Measurements from ENCODE around the gene TSR3. TPM values are rescaled to one million over a fixed set of nuclear protein-coding genes. Genes with fewer than 3 reads are reported as not detected.

Gene TSR3
- total and polyA plus RNA-seq, 9 donors, result 6.3 to 74.6 (median 40.7) TPM

GRCh38 chr16:1338855-1339675 lies 12.6 kb downstream of the TSR3 start:
- H3K27ac ChIP-seq, result no peak overlapping the region
- 57 to 65% (median 63%) methylated on average over 21 to 31 of the region's 31 CpGs for WGBS, 3 donors
- no peak for TF ChIP-seq POLR2A (IDR thresholded peaks at IDR 0.05)
- TF ChIP-seq CTCF (IDR thresholded peaks at IDR 0.05), result no peak
- TF ChIP-seq EP300 (IDR thresholded peaks at IDR 0.05), result no peak
- H3K9me3 ChIP-seq, result no peaks in the 10 kb centered on the region
- no peak for DNase-seq
- intact Hi-C loops (cut with DNase I), result no loop called here
- peaks cover 3% of the 10 kb centered on the region for H3K4me1 ChIP-seq (ENCODE audit: insufficient read depth)
- no peaks in the 10 kb centered on the region for H3K36me3 ChIP-seq
- no peaks in the 10 kb centered on the region for H3K27me3 ChIP-seq
- no peak overlapping the region for H3K4me3 ChIP-seq

- TF ChIP-seq EP300 (IDR thresholded peaks at IDR 0.05), result no peak
- Histone ChIP-seq H3K27ac (no peak overlapping the region), H3K27me3 (no peaks in the 10 kb centered on the region), H3K4me1 (ENCODE audit: insufficient read depth) (peaks cover 3% of the 10 kb centered on the region), H3K4me3 (no peak overlapping the region), H3K9me3 (no peaks in the 10 kb centered on the region), H3K36me3 (no peaks in the 10 kb centered on the region)
- no peak for DNase-seq
- WGBS, 3 donors, result 43 to 49% (median 47%) methylated on average over 7 to 30 of the region's 30 CpGs
- intact Hi-C loops (cut with DNase I), result no loop called here
Measured at GRCh38 chr16:1338119-1338730, 13.5 kb downstream of the TSR3 start.

DNA sequence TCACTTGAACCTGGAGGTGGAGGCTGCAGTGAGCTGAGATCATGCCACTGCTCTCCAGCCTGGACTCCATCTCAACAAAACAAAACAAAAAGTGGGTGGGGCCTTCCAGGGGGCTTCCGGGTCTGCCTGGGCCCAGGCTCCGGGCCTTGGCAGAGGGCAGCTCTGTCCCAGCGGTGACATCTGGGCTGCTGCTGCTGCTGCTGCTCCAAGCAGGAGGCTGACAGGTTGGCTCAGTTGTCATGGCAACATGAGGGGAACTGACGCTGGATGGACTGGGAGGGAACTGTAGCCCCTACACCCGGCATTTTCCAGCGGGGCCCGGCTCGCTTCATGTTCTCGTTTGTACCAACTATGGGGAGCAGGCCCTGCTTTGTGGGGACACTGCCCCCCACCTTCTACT lies 14.2 kb downstream of the TSR3 start:
- DNase-seq, result no peak
- no peaks in the 10 kb centered on the region for H3K9me3 ChIP-seq
- no peaks in the 10 kb centered on the region for H3K27me3 ChIP-seq
- H3K4me1 ChIP-seq (ENCODE audit: insufficient read depth), result no peaks in the 10 kb centered on the region
- H3K4me3 ChIP-seq, result no peak overlapping the region
- TF ChIP-seq POLR2A (IDR thresholded peaks at IDR 0.05), result no peak
- no peak for TF ChIP-seq CTCF (IDR thresholded peaks at IDR 0.05)
- no peak for TF ChIP-seq EP300 (IDR thresholded peaks at IDR 0.05)
- H3K27ac ChIP-seq, result no peak overlapping the region
- intact Hi-C loops (cut with DNase I), result no loop called here
- no peaks in the 10 kb centered on the region for H3K36me3 ChIP-seq
- WGBS, 3 donors, result 29 to 44% (median 32%) methylated on average over 7 to 9 of the region's 9 CpGs

DNA sequence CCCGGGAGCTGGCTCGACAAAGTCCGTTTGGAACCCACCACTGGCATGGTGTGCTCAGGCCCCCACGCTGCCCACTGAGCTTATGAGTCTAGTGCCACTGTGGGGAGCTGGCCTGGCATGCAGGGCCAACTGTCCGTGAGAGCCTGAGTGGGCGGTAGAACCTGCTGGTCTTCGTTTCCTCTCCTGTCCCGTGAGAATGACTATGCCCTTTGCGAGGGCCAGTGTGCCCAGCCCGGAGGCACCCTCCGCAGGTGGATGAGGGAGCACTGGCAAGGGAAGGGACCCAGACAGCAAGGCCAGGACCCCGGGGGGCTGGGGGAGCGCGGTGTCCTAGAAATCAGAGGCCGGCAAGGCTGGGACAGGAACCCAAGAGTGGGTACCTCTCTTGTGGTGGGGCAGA lies 15.1 kb downstream of the TSR3 start:
- Histone ChIP-seq H3K36me3 (no peaks in the 10 kb centered on the region), H3K4me3 (no peak overlapping the region), H3K9me3 (no peaks in the 10 kb centered on the region), H3K27ac (no peak overlapping the region), H3K27me3 (no peaks in the 10 kb centered on the region), H3K4me1 (ENCODE audit: insufficient read depth) (no peaks in the 10 kb centered on the region)
- TF ChIP-seq CTCF (IDR thresholded peaks at IDR 0.05), result no peak
- no peak for TF ChIP-seq EP300 (IDR thresholded peaks at IDR 0.05)
- TF ChIP-seq POLR2A (IDR thresholded peaks at IDR 0.05), result no peak
- DNase-seq, result no peak
- 61 to 63% (median 63%) methylated on average over 14 to 15 of the region's 15 CpGs for WGBS, 3 donors
- intact Hi-C loops (cut with DNase I), result no loop called here

GRCh38 chr16:1335996-1336395 lies 15.7 kb downstream of the TSR3 start:
- Histone ChIP-seq H3K4me1 (ENCODE audit: insufficient read depth) (no peaks in the 10 kb centered on the region), H3K27me3 (no peaks in the 10 kb centered on the region), H3K36me3 (no peaks in the 10 kb centered on the region), H3K4me3 (no peak overlapping the region), H3K9me3 (no peaks in the 10 kb centered on the region), H3K27ac (no peak overlapping the region)
- TF ChIP-seq CTCF (IDR thresholded peaks at IDR 0.05), result no peak
- DNase-seq, result no peak
- WGBS, 3 donors, result 5 to 13% (median 9%) methylated on average over 8 to 12 of the region's 12 CpGs
- intact Hi-C loops (cut with DNase I), result no loop called here

Measured in ovary (tissue), 9 donors.